ENCODE results near the gene FGD4.

- TF ChIP-seq CTCF (IDR thresholded peaks at IDR 0.05) = no peak
- no peak for TF ChIP-seq EP300 (IDR thresholded peaks at IDR 0.05)
- no peak for TF ChIP-seq POLR2AphosphoS5 (IDR thresholded peaks at IDR 0.05)
- TF ChIP-seq POLR2A (IDR thresholded peaks at IDR 0.05) = no peak
Observed at GRCh38 chr12:32541754-32542374, 142.5 kb downstream of the FGD4 start.
